Cardiac fibroblast (primary cell): ENCODE measurements around the gene RWDD1.

Experiments
- DNase-seq, 2 donors: peaks; one replicate each; pipeline versions ENCODE4 v3.0.0 to v3.0.0-alpha.2; 2010; ENCODE audit warnings: low read depth in 2 of 2
- H3K4me3 ChIP-seq, 2 donors: replicated peaks in 1 of 2; 1 replicate in 1 of 2; 2 replicates in 1 of 2; pipeline ENCODE4 v1.5.1; 2011; ENCODE audit warnings: low read depth in 2 of 2, low read length in 2 of 2, mild to moderate bottlenecking in 2 of 2, moderate library complexity in 1 of 2
- CTCF ChIP-seq: IDR thresholded peaks from one replicate; pipeline ENCODE4 v1.5.1; 2011; ENCODE audit warnings: low read depth, mild to moderate bottlenecking, low read length, inconsistent platforms

Gene RWDD1

DNA sequence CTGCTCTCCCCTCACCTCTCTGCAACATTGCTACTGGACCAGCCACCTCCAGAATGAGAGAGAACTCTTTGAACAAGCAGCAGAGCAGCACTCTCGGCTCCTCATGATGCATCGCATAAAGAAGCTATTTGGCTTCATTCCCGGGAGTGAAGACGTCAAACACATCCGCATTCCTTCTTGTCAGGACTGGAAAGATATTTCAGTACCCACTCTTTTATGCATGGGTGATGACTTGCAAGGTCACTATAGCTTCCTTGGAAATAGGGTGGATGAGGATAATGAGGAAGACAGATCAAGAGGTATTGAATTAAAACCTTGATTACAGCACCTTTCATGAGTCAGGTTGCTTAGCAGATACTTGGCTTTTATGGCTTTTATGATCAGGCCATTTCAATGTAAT is 13.4 kb upstream of the RWDD1 start:
- TF ChIP-seq CTCF: no peak

GRCh38 chr6:116560130-116560529 is 11.2 kb upstream of the RWDD1 start:
- no peak for TF ChIP-seq CTCF
- DNase-seq: no peak
- H3K4me3 ChIP-seq: no peak overlapping the region

More for the DNA sequence above, 13.4 kb upstream of the RWDD1 start:
- H3K4me3 ChIP-seq: no peak overlapping the region
- peak; percentile 96 to 98 for DNase-seq

DNA sequence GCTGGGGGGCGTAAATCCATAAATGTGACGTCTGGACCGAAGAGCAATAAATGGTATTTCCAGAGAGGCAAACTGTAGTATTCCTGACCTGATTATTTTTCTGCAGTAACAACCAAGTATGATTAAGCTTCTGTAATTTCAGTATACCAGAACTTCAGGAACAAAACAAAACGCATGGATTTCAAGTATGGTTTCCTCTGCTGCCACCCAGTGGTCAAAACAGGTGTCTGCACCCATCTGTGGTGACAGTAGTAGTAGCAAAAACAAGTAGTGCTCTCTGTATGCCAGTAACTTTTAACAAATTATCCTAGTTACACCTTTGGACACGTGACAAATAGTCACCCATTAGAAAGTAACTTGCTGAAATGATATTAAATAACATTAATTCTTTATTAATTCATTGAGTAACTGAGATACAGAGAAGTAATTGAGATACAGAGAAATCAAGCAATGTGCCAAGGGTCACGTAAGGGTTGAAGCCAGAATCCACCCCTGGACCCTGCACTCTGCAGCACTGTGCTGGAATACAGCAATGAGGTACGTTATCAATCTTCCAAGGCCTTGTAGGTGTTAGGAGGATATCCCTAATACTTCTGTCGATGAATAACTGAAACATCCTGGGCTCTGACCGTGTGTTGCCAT is 9.8 kb upstream of the RWDD1 start:
- peak; percentile 83 for TF ChIP-seq CTCF
- DNase-seq: peak; percentile 86 to 87
- no peak overlapping the region for H3K4me3 ChIP-seq

DNA sequence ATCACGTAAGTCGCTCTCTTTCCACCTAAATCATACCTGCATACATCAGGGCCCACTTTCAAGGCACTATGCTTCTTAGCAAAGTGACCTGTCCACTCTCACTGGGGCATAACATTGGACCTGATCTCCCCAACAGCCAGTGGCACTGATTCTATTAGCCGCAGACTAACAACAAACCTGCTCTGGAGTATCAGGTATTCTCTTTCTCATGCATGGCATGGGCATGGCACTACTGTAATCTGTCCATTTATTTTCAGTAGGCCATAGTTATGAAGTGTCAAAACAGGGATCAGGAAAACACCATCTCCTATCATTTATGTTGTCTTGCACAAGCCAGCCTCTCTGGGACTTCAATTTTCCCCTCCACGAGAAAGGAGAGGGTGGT is 9.3 kb upstream of the RWDD1 start:
- H3K4me3 ChIP-seq: no peak overlapping the region
- DNase-seq: no peak
- TF ChIP-seq CTCF: no peak

- H3K4me3 ChIP-seq: no peak overlapping the region
- TF ChIP-seq CTCF: no peak
- peak in 1 of 2 donors; percentile 78 for DNase-seq
These were observed 8.7 kb upstream of the RWDD1 start for GRCh38 chr6:116562614-116563013.

GRCh38 chr6:116563830-116564229 is 7.5 kb upstream of the RWDD1 start:
- DNase-seq: no peak
- TF ChIP-seq CTCF: no peak
- H3K4me3 ChIP-seq: no peak overlapping the region

DNA sequence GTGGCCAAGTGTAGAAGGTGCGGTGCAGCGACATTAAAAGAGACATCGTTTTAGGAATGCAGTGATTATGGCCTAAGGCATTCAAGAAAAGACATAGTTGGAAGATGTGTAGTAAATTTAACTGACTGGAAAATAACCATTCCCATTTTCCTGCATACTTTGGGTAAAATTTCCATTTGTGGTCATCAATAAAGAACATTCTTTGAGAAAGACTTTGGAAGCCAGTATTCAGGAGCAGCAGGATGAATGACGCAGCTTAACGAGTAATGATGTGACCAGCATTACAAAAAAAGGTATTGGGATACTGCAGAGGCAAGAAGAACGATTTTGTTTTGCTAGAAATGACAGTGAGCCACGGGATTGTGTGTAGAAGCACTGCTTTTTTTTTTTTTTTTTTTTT is 7.0 kb upstream of the RWDD1 start:
- DNase-seq: no peak
- H3K4me3 ChIP-seq: no peak overlapping the region
- no peak for TF ChIP-seq CTCF
